GM19328 (cell line): ENCODE data around the gene SLC10A3.

ENCODE experiments used
- ATAC-seq: cut with Tn5 transposase; IDR thresholded peaks from one replicate; pipeline ENCODE4 v1.9.1; 2021; ENCODE audit warnings: mild to moderate bottlenecking, moderate library complexity; ENCODE audit not compliant: unreplicated experiment

The SLC10A3 gene

GRCh38 chrX:154466036-154466435 lies 24.4 kb downstream of the SLC10A3 start:
- ATAC-seq = no peak

GRCh38 chrX:154465601-154466000 lies 24.8 kb downstream of the SLC10A3 start:
- ATAC-seq = no peak

DNA sequence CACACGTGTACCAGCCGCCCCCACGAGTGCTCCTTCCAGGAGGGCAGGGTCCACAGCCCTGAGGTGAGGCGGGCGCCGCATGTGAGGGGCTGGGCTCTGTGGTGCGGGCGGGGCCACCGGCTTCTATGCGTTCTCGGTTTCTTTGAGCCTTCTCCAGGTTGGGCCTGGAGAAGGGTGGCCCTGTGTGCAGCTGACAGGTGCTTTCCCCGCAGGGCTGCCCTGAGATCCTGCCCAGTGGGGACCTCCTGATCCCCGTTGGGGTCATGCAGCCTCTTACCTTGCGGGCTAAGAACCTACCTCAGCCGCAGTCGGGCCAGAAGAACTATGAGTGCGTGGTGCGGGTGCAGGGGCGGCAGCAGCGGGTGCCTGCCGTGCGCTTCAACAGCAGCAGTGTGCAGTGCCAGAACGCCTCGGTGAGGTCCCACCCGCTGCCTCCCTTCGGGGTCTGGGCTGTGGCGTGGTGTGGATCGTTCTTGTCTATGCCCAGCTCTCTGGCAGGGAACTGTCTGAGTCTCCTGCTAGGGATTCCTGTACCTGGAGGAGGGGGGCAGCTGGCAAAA lies 25.5 kb downstream of the SLC10A3 start:
- no peak for ATAC-seq

DNA sequence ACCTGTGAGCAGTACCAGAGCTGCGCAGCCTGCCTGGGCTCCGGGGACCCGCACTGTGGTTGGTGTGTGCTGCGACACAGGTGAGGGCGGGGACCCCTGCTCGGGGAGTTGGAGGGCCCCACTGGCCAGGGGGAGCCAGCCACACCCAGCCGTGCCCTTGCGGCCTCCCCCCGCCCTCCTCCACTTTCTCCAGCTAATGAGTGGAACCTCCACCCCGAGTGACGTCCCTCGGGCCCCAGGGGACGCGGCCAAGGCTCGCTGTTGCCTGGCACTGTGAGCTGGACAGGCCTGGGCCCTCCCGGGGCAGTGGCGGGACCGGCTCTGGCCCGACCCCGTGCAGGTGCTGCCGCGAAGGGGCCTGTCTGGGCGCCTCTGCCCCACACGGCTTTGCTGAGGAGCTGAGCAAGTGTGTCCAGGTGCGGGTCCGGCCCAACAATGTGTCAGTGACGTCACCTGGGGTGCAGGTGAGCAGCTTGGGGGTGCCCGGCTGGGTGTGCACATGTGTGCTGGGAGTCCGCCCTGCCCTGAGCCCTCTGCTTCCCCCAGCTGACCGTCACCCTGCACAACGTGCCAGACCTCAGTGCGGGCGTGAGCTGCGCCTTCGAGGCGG lies 26.7 kb downstream of the SLC10A3 start:
- no peak for ATAC-seq

- ATAC-seq = no peak
Observed at GRCh38 chrX:154462396-154462795, 28.0 kb downstream of the SLC10A3 start.

GRCh38 chrX:154460326-154460725 lies 30.1 kb downstream of the SLC10A3 start:
- no peak for ATAC-seq

DNA sequence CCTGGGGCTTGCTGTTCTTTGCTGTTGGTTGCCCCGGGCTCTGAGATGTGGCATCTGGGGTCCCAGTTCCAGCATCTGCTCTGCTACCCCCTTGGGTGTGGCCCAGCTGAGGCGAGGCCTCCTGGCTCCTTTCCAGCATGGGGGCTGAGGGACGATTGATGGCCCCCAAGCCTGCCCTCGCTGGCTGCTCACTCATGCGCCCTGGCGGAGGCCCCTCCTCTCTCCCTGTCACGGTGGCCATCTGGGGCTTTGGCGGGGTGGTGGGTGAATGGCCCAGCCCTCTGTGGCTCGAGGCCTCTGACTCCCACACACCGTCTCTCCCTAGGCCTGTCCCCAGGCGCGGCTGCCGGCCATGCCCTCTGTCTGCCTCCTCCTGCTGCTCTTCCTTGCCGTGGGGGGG lies 30.6 kb downstream of the SLC10A3 start:
- no peak for ATAC-seq

GRCh38 chrX:154458954-154459778 lies 31.3 kb downstream of the SLC10A3 start:
- no peak for ATAC-seq

DNA sequence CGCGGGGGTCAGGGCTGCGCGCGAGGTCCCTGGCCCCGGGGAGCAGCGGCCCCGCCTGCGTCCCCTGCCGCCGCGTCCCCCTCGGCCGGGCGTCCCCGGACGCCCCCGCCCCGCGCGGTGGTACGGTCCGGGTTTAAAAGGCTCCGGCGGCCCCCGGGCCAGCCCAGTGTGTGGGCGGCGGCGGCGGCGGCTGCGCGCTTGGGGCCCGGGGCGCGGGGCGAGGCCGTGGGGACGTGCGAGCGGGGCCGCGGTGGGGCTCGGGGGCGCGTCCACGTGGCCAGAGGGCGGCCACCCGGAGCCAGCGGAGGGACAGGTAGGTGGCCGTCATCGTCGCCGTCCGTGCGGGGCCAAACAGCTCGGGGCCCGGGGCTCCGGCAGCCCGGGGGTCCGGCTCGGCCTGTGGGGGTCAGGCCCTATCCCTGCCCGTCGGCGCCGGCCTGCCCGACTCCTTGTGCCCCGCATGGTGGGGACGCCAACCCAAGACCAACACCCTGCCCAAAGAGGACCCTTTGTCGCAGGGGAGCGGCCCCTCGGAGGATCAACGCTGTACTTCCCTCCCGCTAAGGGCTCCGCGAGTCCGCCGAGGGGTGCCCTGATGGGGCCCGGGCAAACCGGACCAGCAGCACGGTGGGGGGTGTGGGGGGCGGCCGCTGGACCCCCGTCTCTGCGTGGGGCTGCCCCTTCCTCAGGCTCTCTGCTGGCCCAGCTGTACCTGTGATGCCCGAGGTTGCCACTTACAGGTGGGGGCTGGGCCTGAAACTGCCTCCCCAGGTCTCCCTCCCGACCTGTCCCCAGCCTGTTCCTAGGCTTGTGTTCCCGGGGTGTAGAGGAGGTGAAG lies 32.1 kb downstream of the SLC10A3 start, which contains the start of gene PLXNA3:
Gene PLXNA3, plus strand, starts transcription at position 166 of the 838 bp plus-strand sequence. CDS start 1,903 bp downstream, outside the sequence.
- ATAC-seq = peak; percentile 50

DNA sequence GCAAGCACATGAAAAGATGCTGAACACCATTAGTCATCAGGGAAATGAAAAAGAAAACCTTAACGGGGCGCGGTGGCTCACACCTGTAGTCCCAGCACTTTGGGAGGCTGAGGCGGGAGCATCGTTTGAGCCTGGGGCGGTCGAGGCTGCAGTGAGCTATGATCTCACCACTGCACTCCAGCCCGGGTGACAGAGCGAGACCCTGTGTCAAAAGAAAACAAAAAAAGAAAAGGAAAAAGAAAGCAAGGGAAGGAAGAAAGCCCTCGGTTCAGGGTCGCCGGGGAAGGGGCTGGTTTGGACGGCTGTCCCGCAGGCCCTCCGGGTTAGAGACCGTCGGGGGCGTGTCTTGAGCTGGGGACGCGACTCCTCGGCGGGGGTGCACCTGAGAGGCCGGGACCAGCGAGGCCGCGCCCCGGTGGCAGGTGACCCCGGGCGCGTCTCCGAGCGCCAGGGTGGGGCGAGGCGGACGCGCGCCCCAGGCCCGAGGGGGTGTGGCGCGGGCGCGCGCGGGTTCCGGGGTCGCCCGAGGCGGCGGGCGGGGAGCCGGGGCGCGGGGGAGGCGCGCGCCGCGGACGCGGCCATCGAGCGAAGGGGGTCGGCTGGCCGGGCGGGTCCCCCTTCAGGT lies 32.8 kb downstream of the SLC10A3 start:
- ATAC-seq = peak; percentile 62

DNA sequence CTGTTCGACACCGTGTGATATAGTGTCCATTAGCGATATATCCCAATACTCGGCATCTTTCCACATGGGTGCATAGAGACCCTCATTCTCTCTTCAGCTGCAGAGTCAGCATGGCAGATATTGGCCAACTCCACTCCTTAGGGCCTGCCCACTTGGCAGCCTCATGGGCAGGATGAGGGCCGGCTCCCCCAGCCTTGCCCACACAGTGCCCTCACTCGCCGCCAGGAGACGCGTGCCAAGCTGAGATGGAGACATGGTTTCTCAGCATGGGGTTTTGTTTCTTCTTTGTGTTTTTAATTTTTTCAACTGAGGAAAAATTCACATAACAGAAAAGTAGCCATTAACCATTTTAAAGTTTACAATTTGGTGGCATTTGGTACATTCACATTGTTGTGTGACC lies 37.6 kb downstream of the SLC10A3 start:
- no peak for ATAC-seq

GRCh38 chrX:154450312-154450711 lies 40.1 kb downstream of the SLC10A3 start:
- no peak for ATAC-seq

- no peak for ATAC-seq
Observed at GRCh38 chrX:154449618-154450017, 40.8 kb downstream of the SLC10A3 start.

- no peak for ATAC-seq
Observed at GRCh38 chrX:154448484-154448883, 41.9 kb downstream of the SLC10A3 start.

GRCh38 chrX:154446430-154446829 lies 44.0 kb downstream of the SLC10A3 start:
- no peak for ATAC-seq

DNA sequence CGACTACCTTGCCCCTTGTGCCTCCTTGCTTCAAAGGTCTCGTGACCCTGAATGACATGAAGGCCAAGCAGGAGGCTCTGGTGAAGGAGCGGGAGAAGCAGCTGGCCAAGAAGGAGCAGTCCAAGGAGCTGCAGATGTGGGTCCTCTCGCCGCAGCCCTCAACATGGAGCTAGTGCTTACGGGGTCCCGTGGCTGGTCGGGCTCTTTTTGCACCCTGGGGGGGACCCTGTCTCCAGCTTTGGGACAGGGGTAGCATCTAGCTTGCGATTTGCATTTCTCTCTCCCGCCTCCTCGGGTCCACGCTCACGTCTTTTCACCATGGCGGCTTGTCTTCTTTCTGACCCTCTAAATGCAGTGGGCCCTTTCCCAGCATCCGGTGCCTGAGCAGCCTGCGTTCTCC lies 44.7 kb downstream of the SLC10A3 start:
- ATAC-seq = no peak

- no peak for ATAC-seq
Observed at GRCh38 chrX:154444755-154445246, 45.6 kb downstream of the SLC10A3 start.

- peak; percentile 73 for ATAC-seq
Observed at GRCh38 chrX:154443992-154444754, 46.3 kb downstream of the SLC10A3 start, which contains the start of gene FAM50A. Gene FAM50A, plus strand, starts transcription at chrX:154444141. Its CDS starts 95 bp downstream, at chrX:154444236.

- no peak for ATAC-seq
Observed at GRCh38 chrX:154443479-154443910, 46.9 kb downstream of the SLC10A3 start.
